ENCODE measurements around the gene GAB2. TPM values are rescaled to one million over a fixed set of nuclear protein-coding genes. Genes with fewer than 3 reads are reported as not detected.
"Not testable (repeated sequence)": the region's sequence is repeated elsewhere in the genome, so short reads cannot be mapped to it uniquely, and the experiment has no call there.

GAB2 gene
- total RNA-seq, result 65.1 TPM
- long read RNA-seq, partial matches to known transcripts, result 1 of 26 reads
- long read RNA-seq, other reads (novel, unspliced or antisense), result 25 of 26 reads

GRCh38 chr11:78417175-78417887 is at the start of gene GAB2:
Gene GAB2 (minus strand): TSS chr11:78417820. CDS start chr11:78417720, 100 bp downstream.
- no peak for DNase-seq (ENCODE audit: low spot score)

- no peak for DNase-seq (ENCODE audit: low spot score)
Observed at GRCh38 chr11:78467370-78467769, 49.8 kb upstream of the GAB2 start.

DNA sequence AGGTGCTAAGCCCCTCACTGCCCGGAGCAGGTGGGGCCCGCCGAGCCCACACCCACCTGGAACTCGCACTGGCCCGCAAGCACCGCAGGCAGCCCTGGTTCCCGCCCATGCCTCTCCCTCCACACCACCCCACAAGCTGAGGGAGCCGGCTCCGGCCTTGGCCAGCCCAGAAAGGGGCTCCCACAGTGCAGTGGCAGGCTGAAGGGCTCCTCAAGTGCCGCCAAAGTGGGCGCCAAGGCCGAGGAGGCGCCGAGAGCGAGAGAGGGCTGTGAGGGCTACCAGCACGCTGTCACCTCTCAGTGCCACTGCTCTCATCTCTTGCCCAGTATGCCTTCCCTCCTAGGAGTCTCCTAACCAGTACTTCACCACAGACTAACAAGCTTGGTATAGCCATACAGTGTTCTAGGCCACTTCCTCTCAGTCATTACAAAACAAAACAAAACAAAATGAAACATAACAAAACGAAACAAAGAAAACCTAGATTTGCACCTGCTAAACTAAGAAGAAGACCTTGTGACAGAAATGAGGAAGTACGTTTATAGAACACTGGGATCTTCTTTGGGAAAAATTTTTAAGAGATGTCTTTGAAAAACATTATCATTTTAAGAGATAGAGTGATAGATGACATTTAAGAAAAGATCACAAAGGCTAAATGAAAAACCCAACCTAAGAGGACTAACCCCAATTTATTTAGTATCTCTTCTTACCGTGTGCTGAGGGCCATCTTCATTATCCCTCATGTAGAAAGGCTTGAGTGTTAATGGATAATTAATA is 47.7 kb upstream of the GAB2 start:
- no peak for DNase-seq (ENCODE audit: low spot score)

GRCh38 chr11:78464787-78465168 is 47.2 kb upstream of the GAB2 start:
- DNase-seq (ENCODE audit: low spot score), result not testable (repeated sequence)

DNA sequence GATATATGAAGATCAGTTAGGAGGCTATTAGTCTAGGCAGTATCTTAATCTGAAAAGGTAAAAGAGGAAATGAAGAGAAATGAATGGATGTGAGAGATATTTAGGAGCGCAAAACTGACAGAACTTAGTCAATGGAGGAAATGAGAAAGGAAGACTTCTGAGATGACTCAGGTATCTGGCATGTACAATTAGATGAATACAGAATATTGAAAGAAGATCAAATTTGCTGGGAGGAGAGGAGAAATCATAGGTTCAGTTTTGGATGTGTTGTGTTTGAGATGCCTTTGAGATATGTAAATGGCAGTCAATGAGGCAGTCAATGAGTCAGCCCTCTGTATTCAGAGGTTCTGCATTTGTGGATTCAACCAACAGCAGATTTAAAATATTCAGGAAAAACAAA is 42.9 kb upstream of the GAB2 start:
- no peak for DNase-seq (ENCODE audit: low spot score)

GRCh38 chr11:78459738-78460137 is 42.1 kb upstream of the GAB2 start:
- DNase-seq (ENCODE audit: low spot score), result no peak

DNA sequence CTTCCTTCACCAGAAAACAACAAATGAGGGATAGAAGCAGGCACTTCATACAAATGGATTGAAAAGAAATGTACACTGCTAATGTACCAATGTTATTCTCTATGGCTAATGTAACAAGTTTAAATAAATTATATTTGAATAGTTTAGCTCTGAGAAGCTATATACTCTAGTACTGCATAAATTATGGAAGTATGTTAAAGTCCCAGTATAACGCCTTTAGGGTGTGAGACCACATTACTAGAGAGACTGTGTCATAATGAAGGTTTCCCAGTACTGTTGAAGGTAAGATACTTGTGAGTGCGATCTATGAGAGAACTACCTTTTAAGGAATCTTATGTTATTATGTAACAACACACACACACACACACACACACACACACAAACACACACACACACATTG is 39.8 kb upstream of the GAB2 start:
- no peak for DNase-seq (ENCODE audit: low spot score)

DNA sequence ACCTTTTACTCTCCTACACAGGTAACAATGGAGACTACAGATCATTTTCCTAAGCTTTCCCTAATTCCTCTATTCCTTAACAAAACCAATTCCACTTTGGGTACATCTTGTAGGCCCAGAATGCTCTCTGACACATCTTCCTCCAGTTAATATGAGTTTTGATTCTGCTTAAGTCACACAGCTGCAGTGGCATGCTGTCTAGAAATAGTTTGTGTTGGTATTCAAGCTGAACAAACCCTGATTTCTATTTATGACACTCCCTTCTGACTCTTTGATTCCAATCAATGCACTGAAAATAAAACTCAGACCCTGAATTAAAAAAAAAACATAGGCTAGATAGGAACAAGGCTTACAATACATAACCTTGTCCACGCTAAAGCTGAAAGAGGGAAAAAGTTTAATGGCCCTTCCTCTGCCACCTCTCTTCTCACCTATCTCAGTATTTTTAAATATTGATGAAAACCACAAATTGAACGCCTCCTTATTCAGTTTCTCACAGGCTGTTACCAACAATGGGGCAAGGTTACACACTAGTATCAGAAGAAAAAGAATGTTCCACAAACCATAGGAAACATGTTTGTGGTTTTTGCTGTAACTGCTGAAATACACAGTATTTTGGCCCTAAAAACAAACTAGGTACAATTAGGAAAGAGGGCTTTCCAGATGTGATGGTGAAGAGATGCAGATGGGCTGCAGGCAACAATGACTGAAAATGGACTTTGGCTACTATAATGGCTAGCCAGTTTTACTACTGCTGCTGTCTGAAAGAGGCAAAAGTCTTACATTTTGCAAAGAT is 35.7 kb upstream of the GAB2 start:
- no peak for DNase-seq (ENCODE audit: low spot score)

DNA sequence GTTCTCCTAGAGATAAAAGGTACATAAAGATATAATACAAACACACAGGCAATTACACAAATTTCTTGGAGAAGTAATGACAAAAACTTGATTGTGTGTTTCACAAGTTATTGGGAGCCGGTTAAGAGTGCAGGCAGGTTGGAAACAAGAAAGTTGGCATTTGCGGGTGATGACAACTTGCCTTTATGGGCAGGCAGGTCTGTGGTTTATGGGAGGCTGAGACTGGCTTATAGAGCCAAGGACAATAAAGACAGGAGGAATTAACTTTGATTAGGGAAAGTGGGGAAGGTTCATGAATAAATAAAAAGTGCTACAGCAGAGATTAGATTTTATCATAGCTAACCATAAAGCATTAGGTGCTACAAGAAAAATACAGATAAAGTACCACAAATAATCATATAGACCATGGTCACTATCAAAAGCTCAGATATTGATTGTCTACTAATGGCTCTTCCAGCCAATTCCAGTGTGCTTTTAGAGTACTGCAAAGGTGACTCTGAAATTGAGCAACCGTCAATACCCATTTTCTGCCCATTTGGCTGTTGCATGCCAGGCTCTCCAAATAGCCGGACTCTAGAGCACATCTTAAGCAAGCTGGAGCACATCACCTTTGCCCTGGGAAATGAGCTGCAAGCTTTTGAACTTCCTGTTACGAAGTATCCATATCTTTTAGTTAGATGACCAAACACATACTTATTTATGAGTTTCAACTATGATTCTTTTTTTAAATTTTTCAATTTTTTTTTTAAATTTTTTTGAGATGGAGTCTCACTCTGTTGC is 33.9 kb upstream of the GAB2 start:
- no peak for DNase-seq (ENCODE audit: low spot score)

DNA sequence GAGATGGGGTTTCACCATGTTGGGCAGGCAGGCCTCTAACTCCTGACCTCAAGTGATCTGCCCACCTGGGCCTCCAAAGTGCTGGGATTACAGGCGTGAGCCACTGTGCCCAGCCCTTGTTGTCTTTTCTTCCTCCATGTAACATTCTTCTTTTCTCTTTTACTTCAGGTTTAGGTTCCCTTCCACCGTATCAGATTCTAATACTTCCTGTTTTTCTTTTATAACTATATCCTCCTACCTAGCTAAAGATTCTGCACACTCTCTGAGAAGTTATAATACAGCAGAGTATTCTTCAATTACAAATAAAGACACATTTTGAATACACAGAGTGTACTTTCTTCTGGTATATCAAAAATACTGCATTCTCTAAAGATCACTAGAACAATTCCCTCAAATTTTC is 33.2 kb upstream of the GAB2 start:
- no peak for DNase-seq (ENCODE audit: low spot score)

GRCh38 chr11:78449866-78450265 is 32.2 kb upstream of the GAB2 start:
- no peak for DNase-seq (ENCODE audit: low spot score)

GRCh38 chr11:78446210-78446609 is 28.6 kb upstream of the GAB2 start:
- DNase-seq (ENCODE audit: low spot score), result no peak

DNA sequence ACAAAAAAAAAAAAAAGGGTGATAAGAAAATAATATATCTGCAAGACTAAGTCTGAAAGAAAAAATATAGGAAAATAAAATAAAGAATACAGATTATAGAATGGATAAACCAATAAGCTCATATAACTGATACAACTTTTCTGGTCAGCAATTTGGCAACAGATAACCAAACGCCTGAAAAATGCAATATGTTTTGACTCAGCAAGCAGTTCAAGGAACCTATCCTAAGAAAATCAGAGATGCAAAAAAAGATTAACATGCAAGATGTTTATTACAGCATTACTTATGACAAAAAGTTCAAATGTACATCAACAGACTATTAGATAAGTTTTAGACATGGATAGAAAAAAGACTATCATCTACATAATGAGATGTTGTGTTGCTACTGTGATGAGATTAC is 27.1 kb upstream of the GAB2 start:
- no peak for DNase-seq (ENCODE audit: low spot score)

DNA sequence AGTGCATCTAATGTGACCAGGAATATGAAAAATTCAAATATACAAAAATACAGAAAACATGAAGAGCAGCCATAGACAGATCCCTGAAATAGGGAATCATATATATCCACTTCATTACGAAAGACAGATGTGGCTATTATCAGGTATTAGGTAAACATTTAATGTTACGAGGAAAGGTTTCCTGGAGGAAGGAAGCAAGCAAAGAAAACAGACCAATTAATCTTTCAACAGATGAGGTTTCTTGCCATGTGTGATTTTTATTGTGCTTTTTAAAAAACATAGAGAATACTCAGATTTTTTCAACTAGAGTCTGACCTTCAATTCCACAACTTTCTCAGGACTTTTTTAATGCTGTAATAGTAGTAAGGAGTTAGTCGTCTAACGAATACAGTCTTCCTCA is 24.3 kb upstream of the GAB2 start:
- DNase-seq (ENCODE audit: low spot score), result no peak

- DNase-seq (ENCODE audit: low spot score), result no peak
Observed at GRCh38 chr11:78438298-78438975, 20.8 kb upstream of the GAB2 start.

- no peak for DNase-seq (ENCODE audit: low spot score)
Observed at GRCh38 chr11:78432956-78433355, 15.3 kb upstream of the GAB2 start.

GRCh38 chr11:78432058-78432515 is 14.5 kb upstream of the GAB2 start:
- DNase-seq (ENCODE audit: low spot score), result no peak

GRCh38 chr11:78429660-78430059 is 12.0 kb upstream of the GAB2 start:
- DNase-seq (ENCODE audit: low spot score), result no peak

GRCh38 chr11:78429209-78429608 is 11.6 kb upstream of the GAB2 start:
- no peak for DNase-seq (ENCODE audit: low spot score)

GRCh38 chr11:78428773-78429172 is 11.2 kb upstream of the GAB2 start:
- DNase-seq (ENCODE audit: low spot score), result no peak
